GM12878 (cell line): ENCODE measurements around the gene HPSE2. TPM values are rescaled to one million over a fixed set of nuclear protein-coding genes. Genes with fewer than 3 reads are reported as not detected.

ENCODE experiments used
- ATAC-seq: fragments of 200-7000 bp; cut with Tn5 transposase; 3 replicates; pipeline ENCODE4 v1.9.1; 2020; ENCODE audit warnings: mild to moderate bottlenecking, moderate library complexity
- BruUV-seq: library from RNA; stranded (reverse); fragments of 400-500 nt; replicated peaks from 2 replicates; lab custom pipeline; 2021; lab: Mats Ljungman, UMichigan
- CTCF ChIA-PET: fragments of 300-600 bp; sonication (Branson Sonifier 250); formaldehyde crosslinking; extraction: SDS; loops from one replicate; lab custom pipeline; 2021; ENCODE audit warnings: inconsistent platforms; lab: Yijun Ruan, JAX
- POLR2A ChIA-PET: fragments of 350-600 bp; formaldehyde crosslinking; extraction: SDS; loops from one replicate; lab custom pipeline; 2021; ENCODE audit warnings: inconsistent platforms; lab: Charles Lee
- RAD21 ChIA-PET: fragments of 300-600 bp; sonication (Branson Sonifier 250); formaldehyde crosslinking; loops from one replicate; lab custom pipeline; 2023; ENCODE audit warnings: antibody characterized with exemption; ENCODE audit not compliant: unreplicated experiment; lab: Charles Lee
- SMC1A ChIA-PET: fragments of 300-600 bp; sonication (Branson Sonifier 250); formaldehyde crosslinking; loops from one replicate; lab custom pipeline; 2023; ENCODE audit not compliant: unreplicated experiment, uncharacterized antibody; lab: Charles Lee
- DNase-seq: peaks from one replicate; pipeline ENCODE4 v3.0.0-alpha.2; 2011; ENCODE audit warnings: low read depth, low spot score
- FAIRE-seq: peaks from 3 replicates; lab custom pipeline; 2011; peaks lifted over from hg19 to GRCh38; lab: Jason Lieb, UNC
- H2AFZ ChIP-seq: 2 replicates; pipeline ENCODE4 v1.6.0; 2011; ENCODE audit warnings: low read depth, low read length, control low read depth; ENCODE audit not compliant: control insufficient read depth
- H3K27ac ChIP-seq: 2 replicates; pipeline ENCODE4 v1.5.1; 2011; ENCODE audit warnings: control low read depth; ENCODE audit not compliant: control insufficient read depth, insufficient read depth
- H3K27me3 ChIP-seq, 2 experiments: replicated peaks in 1 of 2; 2 replicates each; pipeline versions ENCODE4 v1.6.0 to v1.6.1; 2011; ENCODE audit warnings: low read length in 1 of 2; ENCODE audit not compliant: control insufficient read depth in 2 of 2, insufficient read depth in 2 of 2
- H3K36me3 ChIP-seq, 2 experiments: 2 replicates each; pipeline ENCODE4 v1.5.1; 2011; ENCODE audit warnings: low read length in 1 of 2; ENCODE audit not compliant: control insufficient read depth in 2 of 2, insufficient read depth in 2 of 2
- H3K4me1 ChIP-seq: 2 replicates; pipeline ENCODE4 v1.6.1; 2011; ENCODE audit warnings: mild to moderate bottlenecking, low read length, moderate library complexity, mixed read lengths; ENCODE audit not compliant: control insufficient read depth, insufficient read depth
- H3K4me2 ChIP-seq: 2 replicates; pipeline ENCODE4 v1.6.0; 2011; ENCODE audit warnings: control low read depth; ENCODE audit not compliant: control insufficient read depth, insufficient read depth
- H3K4me3 ChIP-seq: fragments of 200-600 bp; sonication (generic); 2 replicates; pipeline ENCODE4 v1.5.1; 2016
- H3K79me2 ChIP-seq: 2 replicates; pipeline ENCODE4 v1.6.0; 2011; ENCODE audit warnings: low read length; ENCODE audit not compliant: control insufficient read depth, insufficient read depth
- H3K9ac ChIP-seq: 2 replicates; pipeline ENCODE4 v1.8.0; 2011; ENCODE audit warnings: low read length, control low read depth, mixed read lengths; ENCODE audit not compliant: control insufficient read depth, insufficient read depth
- H3K9me3 ChIP-seq: replicated peaks from 3 replicates; pipeline ENCODE4 v1.5.1; 2011; ENCODE audit warnings: mild to moderate bottlenecking, low read length; ENCODE audit not compliant: control insufficient read depth, insufficient read depth
- H4K20me1 ChIP-seq: 2 replicates; pipeline ENCODE4 v1.6.0; 2011; ENCODE audit not compliant: control insufficient read depth, insufficient read depth
- CBX5 ChIP-seq: sonication (generic); IDR thresholded peaks from 2 replicates; pipeline ENCODE4 v1.6.1; 2016; ENCODE audit warnings: low read depth, moderate library complexity, mild to moderate bottlenecking, inconsistent platforms
- NFYA ChIP-seq: IDR thresholded peaks from 2 replicates; pipeline ENCODE4 v1.6.1; 2011; ENCODE audit warnings: low read depth, mild to moderate bottlenecking, low read length, improper control_type of control experiment, borderline replicate concordance
- NR2C2 ChIP-seq: IDR thresholded peaks from 2 replicates; pipeline ENCODE4 v1.6.1; 2011; ENCODE audit warnings: borderline replicate concordance, low read depth; ENCODE audit not compliant: control insufficient read depth, insufficient read length
- SMAD1 ChIP-seq: fragments of 450-650 bp; IDR thresholded peaks from 2 replicates; pipeline ENCODE4 v1.6.1; 2018; ENCODE audit warnings: mild to moderate bottlenecking, low read depth; ENCODE audit not compliant: partially characterized antibody
- TCF3 ChIP-seq: IDR thresholded peaks from 2 replicates; pipeline ENCODE4 v1.6.1; 2012; ENCODE audit warnings: low read depth, mild to moderate bottlenecking, low read length, borderline replicate concordance; ENCODE audit not compliant: insufficient read depth
- YY1 ChIP-seq: IDR thresholded peaks from 2 replicates; pipeline ENCODE4 v1.6.1; 2011; ENCODE audit warnings: low read depth, mild to moderate bottlenecking, low read length
- WGBS: methylation state at CpG from one replicate; pipeline ENCODE4 v1.1.6; 2016; ENCODE audit warnings: low lambda C conversion rate; ENCODE audit not compliant: insufficient replicate concordance, insufficient coverage; ENCODE audit errors: missing lambda C conversion rate; 5-methylcytosine and 5-hydroxymethylcytosine counted together
- in situ Hi-C: fragments of 300-500 bp; cut with MboI; formaldehyde crosslinking; loops from 9 replicates; pipeline ENCODE4 v1.14.3; 2018; ENCODE audit warnings: mixed read lengths
- intact Hi-C: fragments of 100-400 bp; cut with micrococcal nuclease; formaldehyde crosslinking; loops from one replicate; pipeline ENCODE4 v1.14.2; 2022; ENCODE audit not compliant: unreplicated experiment
- polyA plus RNA-seq, 11 experiments: library from polyadenylated mRNA; depleted of rRNA in 4 of 11; unstranded in 6 of 11; stranded (reverse) in 5 of 11; fragments of >200 nt; fragmentation: Nextera tagmentation in 4 of 11; fragmentation: Illumina TruSeq in 1 of 11; extraction: Ambion mirVana in 4 of 11; extraction: Trizol in 1 of 11; gene quantifications; 1 replicate in 1 of 11; 2 replicates in 10 of 11; pipeline versions ENCODE4 v1.2.1 to v1.2.3, GENCODE V29; 2011 to 2016; ENCODE audit warnings: inconsistent platforms in 2 of 11, missing spikeins in 2 of 11, low read depth in 1 of 11
- total RNA-seq, 4 experiments: library from RNA; depleted of rRNA in 3 of 4; stranded (reverse); fragments of >200 nt in 3 of 4; fragmentation: Illumina TruSeq in 1 of 4; extraction: Trizol in 1 of 4; gene quantifications; 2 replicates each; pipeline versions ENCODE4 v1.2.1 to v1.2.3, GENCODE V29; 2013 to 2021
- TF ChIP-seq, protein P1 (sequence below): IDR thresholded peaks from 2 replicates; pipeline ENCODE4 v1.6.1; 2011; ENCODE audit warnings: borderline replicate concordance, low read depth, mild to moderate bottlenecking, moderate library complexity, mixed read lengths, low read length; ENCODE audit not compliant: insufficient read depth; ENCODE audit errors: extremely low read length
- TF ChIP-seq, protein P2 (sequence below): IDR thresholded peaks from 2 replicates; pipeline ENCODE4 v1.6.1; 2011; ENCODE audit warnings: mild to moderate bottlenecking, low read depth, low read length, moderate library complexity; ENCODE audit not compliant: insufficient replicate concordance
- TF ChIP-seq, protein P3 (sequence below): fragments of 450-650 bp; IDR thresholded peaks from 2 replicates; pipeline ENCODE4 v1.6.1; 2016; ENCODE audit warnings: mild to moderate bottlenecking, moderate library complexity, borderline replicate concordance

HPSE2 gene
- total and polyA plus RNA-seq, 10 of the 15 experiments (the other 5 are each of a cell fraction or from before 2014, with no cell fraction given), result 0.06 TPM; not detected in 9

DNA sequence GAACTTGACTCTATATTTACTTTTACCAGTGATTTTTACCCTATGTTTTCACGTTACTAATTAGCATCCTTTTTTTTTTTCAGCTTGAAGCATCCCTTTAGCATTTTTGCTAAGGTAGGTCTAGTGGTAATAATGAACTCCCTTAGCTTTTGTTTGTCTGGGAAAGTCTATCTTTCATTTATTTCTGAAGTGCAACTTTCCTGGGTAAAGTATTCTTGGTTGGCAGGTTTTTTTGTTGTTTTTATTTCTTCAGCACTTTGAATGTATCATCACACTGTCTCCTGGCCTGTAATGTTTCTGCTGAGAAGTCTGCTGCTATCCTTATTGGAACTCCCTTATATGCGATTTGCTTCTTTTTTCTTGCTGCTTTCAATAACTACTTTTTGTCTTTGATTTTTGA, 639.2 kb downstream of the HPSE2 start:
- no peak for ATAC-seq
- 31% methylated on average over 2 of the region's 2 CpGs for WGBS
- CTCF ChIA-PET, result no interaction called here
- Histone ChIP-seq H2AFZ (no peak overlapping the region), H3K27me3 (no peaks in the 10 kb centered on the region), H3K9me3 (no peaks in the 10 kb centered on the region; the same call in 2 of the 3 replicates), H3K4me2 (no peak overlapping the region), H3K9ac (no peak overlapping the region), H3K4me1 (no peaks in the 10 kb centered on the region), H3K36me3 (no peaks in the 10 kb centered on the region), H3K27ac (no peak overlapping the region), H3K79me2 (no peaks in the 10 kb centered on the region), H3K4me3 (no peak overlapping the region), H4K20me1 (no peaks in the 10 kb centered on the region)
- FAIRE-seq, result no peak
- SMC1A ChIA-PET, result no interaction called here
- RAD21 ChIA-PET, result no interaction called here
- POLR2A ChIA-PET, result no interaction called here
- BruUV-seq, result no TSS peak
- TF ChIP-seq YY1 (no peak), SMAD1 (no peak), TCF3 (no peak), NFYA (no peak), NR2C2 (no peak), CBX5 (no peak)
- TF ChIP-seq, protein P1, sequence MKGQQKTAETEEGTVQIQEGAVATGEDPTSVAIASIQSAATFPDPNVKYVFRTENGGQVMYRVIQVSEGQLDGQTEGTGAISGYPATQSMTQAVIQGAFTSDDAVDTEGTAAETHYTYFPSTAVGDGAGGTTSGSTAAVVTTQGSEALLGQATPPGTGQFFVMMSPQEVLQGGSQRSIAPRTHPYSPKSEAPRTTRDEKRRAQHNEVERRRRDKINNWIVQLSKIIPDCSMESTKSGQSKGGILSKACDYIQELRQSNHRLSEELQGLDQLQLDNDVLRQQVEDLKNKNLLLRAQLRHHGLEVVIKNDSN, result no peak
- TF ChIP-seq, protein P2, sequence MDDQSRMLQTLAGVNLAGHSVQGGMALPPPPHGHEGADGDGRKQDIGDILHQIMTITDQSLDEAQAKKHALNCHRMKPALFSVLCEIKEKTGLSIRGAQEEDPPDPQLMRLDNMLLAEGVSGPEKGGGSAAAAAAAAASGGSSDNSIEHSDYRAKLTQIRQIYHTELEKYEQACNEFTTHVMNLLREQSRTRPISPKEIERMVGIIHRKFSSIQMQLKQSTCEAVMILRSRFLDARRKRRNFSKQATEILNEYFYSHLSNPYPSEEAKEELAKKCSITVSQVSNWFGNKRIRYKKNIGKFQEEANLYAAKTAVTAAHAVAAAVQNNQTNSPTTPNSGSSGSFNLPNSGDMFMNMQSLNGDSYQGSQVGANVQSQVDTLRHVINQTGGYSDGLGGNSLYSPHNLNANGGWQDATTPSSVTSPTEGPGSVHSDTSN, result no peak
- TF ChIP-seq, protein P3, sequence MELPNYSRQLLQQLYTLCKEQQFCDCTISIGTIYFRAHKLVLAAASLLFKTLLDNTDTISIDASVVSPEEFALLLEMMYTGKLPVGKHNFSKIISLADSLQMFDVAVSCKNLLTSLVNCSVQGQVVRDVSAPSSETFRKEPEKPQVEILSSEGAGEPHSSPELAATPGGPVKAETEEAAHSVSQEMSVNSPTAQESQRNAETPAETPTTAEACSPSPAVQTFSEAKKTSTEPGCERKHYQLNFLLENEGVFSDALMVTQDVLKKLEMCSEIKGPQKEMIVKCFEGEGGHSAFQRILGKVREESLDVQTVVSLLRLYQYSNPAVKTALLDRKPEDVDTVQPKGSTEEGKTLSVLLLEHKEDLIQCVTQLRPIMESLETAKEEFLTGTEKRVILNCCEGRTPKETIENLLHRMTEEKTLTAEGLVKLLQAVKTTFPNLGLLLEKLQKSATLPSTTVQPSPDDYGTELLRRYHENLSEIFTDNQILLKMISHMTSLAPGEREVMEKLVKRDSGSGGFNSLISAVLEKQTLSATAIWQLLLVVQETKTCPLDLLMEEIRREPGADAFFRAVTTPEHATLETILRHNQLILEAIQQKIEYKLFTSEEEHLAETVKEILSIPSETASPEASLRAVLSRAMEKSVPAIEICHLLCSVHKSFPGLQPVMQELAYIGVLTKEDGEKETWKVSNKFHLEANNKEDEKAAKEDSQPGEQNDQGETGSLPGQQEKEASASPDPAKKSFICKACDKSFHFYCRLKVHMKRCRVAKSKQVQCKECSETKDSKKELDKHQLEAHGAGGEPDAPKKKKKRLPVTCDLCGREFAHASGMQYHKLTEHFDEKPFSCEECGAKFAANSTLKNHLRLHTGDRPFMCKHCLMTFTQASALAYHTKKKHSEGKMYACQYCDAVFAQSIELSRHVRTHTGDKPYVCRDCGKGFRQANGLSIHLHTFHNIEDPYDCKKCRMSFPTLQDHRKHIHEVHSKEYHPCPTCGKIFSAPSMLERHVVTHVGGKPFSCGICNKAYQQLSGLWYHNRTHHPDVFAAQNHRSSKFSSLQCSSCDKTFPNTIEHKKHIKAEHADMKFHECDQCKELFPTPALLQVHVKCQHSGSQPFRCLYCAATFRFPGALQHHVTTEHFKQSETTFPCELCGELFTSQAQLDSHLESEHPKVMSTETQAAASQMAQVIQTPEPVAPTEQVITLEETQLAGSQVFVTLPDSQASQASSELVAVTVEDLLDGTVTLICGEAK, result no peak
- intact Hi-C loops, result no loop called here
- in situ Hi-C loops, result no loop called here
- DNase-seq, result no peak
